Left lung (tissue), 10 donors: ENCODE measurements around the gene NFKB2. TPM values are rescaled to one million over a fixed set of nuclear protein-coding genes. Genes with fewer than 3 reads are reported as not detected.

ENCODE experiments used
- ATAC-seq: fragments of 200-7000 bp; cut with Tn5 transposase; one replicate; pipeline ENCODE4 v1.9.1; 2020; ENCODE audit warnings: moderate library complexity
- DNase-seq, 4 donors: peaks; one replicate each; pipeline ENCODE4 v3.0.0-alpha.2; 2013 to 2020
- H3K27ac ChIP-seq, 2 donors: fragments of 200-600 bp; sonication (generic) in 1 of 2; one replicate each; pipeline versions ENCODE4 v1.5.0 to v1.8.0; 2020 to 2021
- H3K27me3 ChIP-seq, 2 donors: fragments of 200-600 bp; sonication (generic) in 1 of 2; one replicate each; pipeline versions ENCODE4 v1.5.0 to v1.8.0; 2020 to 2021
- H3K36me3 ChIP-seq, 2 donors: fragments of 200-600 bp; sonication (generic) in 1 of 2; one replicate each; pipeline versions ENCODE4 v1.5.0 to v1.8.0; 2020 to 2021
- H3K4me1 ChIP-seq, 2 donors: fragments of 200-600 bp; one replicate each; pipeline ENCODE4 v1.8.0; 2021
- H3K4me3 ChIP-seq, 2 donors: fragments of 200-600 bp; sonication (generic) in 1 of 2; one replicate each; pipeline versions ENCODE4 v1.5.0 to v1.8.0; 2020 to 2021; ENCODE audit warnings: mild to moderate bottlenecking in 1 of 2
- H3K9me3 ChIP-seq, 2 donors: fragments of 200-600 bp; sonication (generic) in 1 of 2; one replicate each; pipeline versions ENCODE4 v1.5.0 to v1.8.0; 2020 to 2021
- intact Hi-C, 2 donors: fragments of 100-400 bp; cut with DNase I; formaldehyde crosslinking; loops; one replicate each; pipeline versions ENCODE4 v1.11.2 to v1.14.2; 2022
- polyA plus RNA-seq, 6 donors: library from polyadenylated mRNA; unstranded; fragments of 120-200 nt; gene quantifications; one replicate each; pipeline ENCODE4 v1.2.1, GENCODE V29; 2013; ENCODE audit not compliant: insufficient read length in 6 of 6
- total RNA-seq, 2 donors: library from RNA; stranded (reverse); fragmentation: NEBNext Ultra II Directional; extraction: Animal tissue kit (Norgen Biotek cat#: 25700); gene quantifications; one replicate each; pipeline ENCODE4 v1.2.1, GENCODE V29; 2021
- TF ChIP-seq, protein P1 (sequence below), 2 donors: fragments of 200-600 bp; sonication (generic) in 1 of 2; IDR thresholded peaks; one replicate each; pipeline versions ENCODE4 v1.5.0 to v1.8.0; 2021; ENCODE audit warnings: antibody characterized with exemption in 2 of 2
- donor health status: DM: no; HTN: yes; CAD: no.
- donor health status: DM: no; HTN: no; CAD: no.

The NFKB2 gene
- total and polyA plus RNA-seq, 8 donors: 22.0 to 50.2 (median 25.6) TPM

DNA sequence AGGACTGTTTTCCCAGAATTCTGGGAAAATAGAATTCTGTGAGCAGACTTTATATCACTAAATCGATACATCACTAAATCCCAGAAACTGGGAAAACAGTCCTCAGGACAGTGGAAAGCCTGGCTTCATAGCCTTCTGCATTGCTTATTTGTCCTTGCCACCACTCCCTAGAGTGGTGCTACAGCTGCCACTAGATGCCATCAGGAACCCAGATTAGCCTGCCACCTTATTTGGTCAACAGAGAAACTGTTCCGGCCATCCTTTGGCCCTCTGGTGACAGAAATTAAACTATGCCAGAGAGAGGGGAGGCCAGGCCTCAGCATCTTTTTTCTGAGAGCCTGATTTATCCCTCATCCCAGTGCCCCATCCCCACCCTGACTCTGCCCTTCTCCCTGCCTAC is 19.6 kb upstream of the NFKB2 start:
- peaks cover 5 to 100% of the 10 kb centered on the region in 2 donors for H3K36me3 ChIP-seq
- H3K9me3 ChIP-seq: no peaks in the 10 kb centered on the region

DNA sequence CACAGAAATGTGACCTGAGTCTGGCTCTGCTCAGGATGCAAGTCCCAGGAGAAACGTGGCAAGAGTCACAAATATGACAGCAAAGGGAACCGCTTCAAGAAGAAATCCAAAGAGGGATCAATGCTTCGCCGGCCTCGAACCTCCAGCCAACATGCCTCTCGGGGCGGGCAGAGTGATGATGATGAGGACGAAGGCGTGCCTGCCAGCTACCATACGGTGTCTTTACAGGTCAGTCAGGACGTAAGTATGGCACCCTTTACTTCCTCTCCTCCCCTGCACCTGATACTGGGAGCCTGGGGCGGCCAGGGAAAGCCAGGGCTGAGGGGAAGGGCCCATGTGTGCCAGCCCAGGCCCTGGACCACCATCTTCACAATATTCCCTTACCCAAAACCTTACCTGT is 18.6 kb upstream of the NFKB2 start:
- H3K36me3 ChIP-seq: peaks cover 5 to 100% of the 10 kb centered on the region in 2 donors
- H3K4me1 ChIP-seq: no peaks in the 10 kb centered on the region
- no peaks in the 10 kb centered on the region for H3K27me3 ChIP-seq
- TF ChIP-seq, protein P1, sequence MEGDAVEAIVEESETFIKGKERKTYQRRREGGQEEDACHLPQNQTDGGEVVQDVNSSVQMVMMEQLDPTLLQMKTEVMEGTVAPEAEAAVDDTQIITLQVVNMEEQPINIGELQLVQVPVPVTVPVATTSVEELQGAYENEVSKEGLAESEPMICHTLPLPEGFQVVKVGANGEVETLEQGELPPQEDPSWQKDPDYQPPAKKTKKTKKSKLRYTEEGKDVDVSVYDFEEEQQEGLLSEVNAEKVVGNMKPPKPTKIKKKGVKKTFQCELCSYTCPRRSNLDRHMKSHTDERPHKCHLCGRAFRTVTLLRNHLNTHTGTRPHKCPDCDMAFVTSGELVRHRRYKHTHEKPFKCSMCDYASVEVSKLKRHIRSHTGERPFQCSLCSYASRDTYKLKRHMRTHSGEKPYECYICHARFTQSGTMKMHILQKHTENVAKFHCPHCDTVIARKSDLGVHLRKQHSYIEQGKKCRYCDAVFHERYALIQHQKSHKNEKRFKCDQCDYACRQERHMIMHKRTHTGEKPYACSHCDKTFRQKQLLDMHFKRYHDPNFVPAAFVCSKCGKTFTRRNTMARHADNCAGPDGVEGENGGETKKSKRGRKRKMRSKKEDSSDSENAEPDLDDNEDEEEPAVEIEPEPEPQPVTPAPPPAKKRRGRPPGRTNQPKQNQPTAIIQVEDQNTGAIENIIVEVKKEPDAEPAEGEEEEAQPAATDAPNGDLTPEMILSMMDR (IDR thresholded peaks at IDR 0.05): no peak
- H3K9me3 ChIP-seq: no peaks in the 10 kb centered on the region
- no peak for ATAC-seq
- H3K27ac ChIP-seq: no peak overlapping the region
- intact Hi-C loops: no loop called here
- DNase-seq: no peak
- no peak overlapping the region for H3K4me3 ChIP-seq

More for the DNA sequence above, 19.6 kb upstream of the NFKB2 start:
- H3K27me3 ChIP-seq: no peaks in the 10 kb centered on the region
- no peak overlapping the region for H3K4me3 ChIP-seq
- no peak overlapping the region for H3K27ac ChIP-seq
- ATAC-seq (no peak), DNase-seq (no peak)
- H3K4me1 ChIP-seq: no peaks in the 10 kb centered on the region
- TF ChIP-seq, protein P1 (IDR thresholded peaks at IDR 0.05): no peak
- intact Hi-C loops: no loop called here

GRCh38 chr10:102379383-102379782 is 16.1 kb upstream of the NFKB2 start:
- TF ChIP-seq, protein P1 (IDR thresholded peaks at IDR 0.05): no peak
- Histone ChIP-seq H3K27me3 (no peaks in the 10 kb centered on the region), H3K4me3 (no peak overlapping the region), H3K36me3 (peaks cover 5 to 92% of the 10 kb centered on the region in 2 donors), H3K27ac (no peak overlapping the region), H3K9me3 (no peaks in the 10 kb centered on the region), H3K4me1 (peaks cover 0 to 1% of the 10 kb centered on the region in 2 donors)
- ATAC-seq (no peak), DNase-seq (no peak)
- intact Hi-C loops: no loop called here

- H3K27ac ChIP-seq: no peak overlapping the region
- no peak for ATAC-seq
- no peaks in the 10 kb centered on the region for H3K27me3 ChIP-seq
- peaks cover 5 to 66% of the 10 kb centered on the region in 2 donors for H3K36me3 ChIP-seq
- no peaks in the 10 kb centered on the region for H3K9me3 ChIP-seq
- intact Hi-C loops: no loop called here
- peaks cover 7 to 17% of the 10 kb centered on the region in 2 donors for H3K4me1 ChIP-seq
- no peak overlapping the region for H3K4me3 ChIP-seq
- TF ChIP-seq, protein P1 (IDR thresholded peaks at IDR 0.05): no peak
- no peak for DNase-seq
Measured at GRCh38 chr10:102381983-102382382, 13.5 kb upstream of the NFKB2 start.

GRCh38 chr10:102382871-102383270 is 12.6 kb upstream of the NFKB2 start:
- DNase-seq (no peak), ATAC-seq (no peak)
- Histone ChIP-seq H3K27ac (no peak overlapping the region), H3K4me1 (peaks cover 7 to 17% of the 10 kb centered on the region in 2 donors), H3K4me3 (no peak overlapping the region), H3K9me3 (no peaks in the 10 kb centered on the region), H3K36me3 (peaks cover 5 to 57% of the 10 kb centered on the region in 2 donors), H3K27me3 (no peaks in the 10 kb centered on the region)
- TF ChIP-seq, protein P1 (IDR thresholded peaks at IDR 0.05): no peak
- intact Hi-C loops: no loop called here
